H9 (cell line): ENCODE results near the gene ZNF230. TPM values are rescaled to one million over a fixed set of nuclear protein-coding genes. Genes with fewer than 3 reads are reported as not detected.
A peak's percentile ranks its signal among the peaks of the same experiment; 100 is the strongest.

ENCODE experiments used
- DNase-seq: peaks from one replicate; pipeline ENCODE4 v3.0.0-alpha.2; 2017
- H2AFZ ChIP-seq: one replicate; pipeline ENCODE4 v1.6.1; 2013; ENCODE audit warnings: mild to moderate bottlenecking, low read length, control low read depth, moderate library complexity
- H2AK5ac ChIP-seq: 2 replicates; pipeline ENCODE4 v1.6.1; 2013; ENCODE audit warnings: low read length, control low read depth, mixed read lengths; ENCODE audit not compliant: insufficient read length
- H2BK120ac ChIP-seq: one replicate; pipeline ENCODE4 v1.6.1; 2013; ENCODE audit warnings: low read depth, mild to moderate bottlenecking, low read length, control low read depth, inconsistent platforms; ENCODE audit not compliant: poor library complexity, severe bottlenecking
- H2BK12ac ChIP-seq: 2 replicates; pipeline ENCODE4 v1.6.1; 2013; ENCODE audit warnings: low read length, control low read depth, mixed read lengths, low read depth; ENCODE audit not compliant: insufficient read length
- H2BK15ac ChIP-seq: 2 replicates; pipeline ENCODE4 v1.6.1; 2013; ENCODE audit warnings: low read depth, low read length, control low read depth
- H2BK20ac ChIP-seq: one replicate; pipeline ENCODE4 v1.6.1; 2013; ENCODE audit warnings: low read depth, mild to moderate bottlenecking, low read length, control low read depth, inconsistent platforms; ENCODE audit not compliant: poor library complexity, severe bottlenecking
- H2BK5ac ChIP-seq: 2 replicates; pipeline ENCODE4 v1.6.1; 2013; ENCODE audit warnings: low read length, control low read depth, mixed read lengths; ENCODE audit not compliant: insufficient read length
- H3K14ac ChIP-seq: 2 replicates; pipeline ENCODE4 v1.6.1; 2013; ENCODE audit warnings: low read length, control low read depth; ENCODE audit not compliant: insufficient read depth
- H3K18ac ChIP-seq: 2 replicates; pipeline ENCODE4 v1.6.1; 2013; ENCODE audit warnings: low read depth, mild to moderate bottlenecking, mixed read lengths, low read length, control low read depth; ENCODE audit not compliant: insufficient read length
- H3K23ac ChIP-seq: 2 replicates; pipeline ENCODE4 v1.6.1; 2013; ENCODE audit warnings: low read length, control low read depth, mixed read lengths, low read depth; ENCODE audit not compliant: insufficient read length
- H3K23me2 ChIP-seq: 2 replicates; pipeline ENCODE4 v1.6.1; 2013; ENCODE audit warnings: low read depth, mild to moderate bottlenecking, mixed read lengths, low read length, control low read depth; ENCODE audit not compliant: insufficient read length, poor library complexity, severe bottlenecking
- H3K27ac ChIP-seq: 2 replicates; pipeline ENCODE4 v1.5.1; 2013; ENCODE audit warnings: low read length, control low read depth, mixed read lengths, low read depth; ENCODE audit not compliant: insufficient read length
- H3K27me3 ChIP-seq: 2 replicates; pipeline ENCODE4 v1.6.1; 2013; ENCODE audit warnings: low read length, control low read depth, inconsistent platforms; ENCODE audit not compliant: insufficient read depth
- H3K4ac ChIP-seq: 2 replicates; pipeline ENCODE4 v1.6.1; 2013; ENCODE audit warnings: low read depth, mild to moderate bottlenecking, control low read depth, inconsistent platforms, low read length, moderate library complexity
- H3K4me1 ChIP-seq: 2 replicates; pipeline ENCODE4 v1.6.1; 2013; ENCODE audit warnings: low read length, control low read depth, inconsistent platforms; ENCODE audit not compliant: insufficient read depth
- H3K4me2 ChIP-seq: 2 replicates; pipeline ENCODE4 v1.6.1; 2013; ENCODE audit warnings: low read length, control low read depth, mixed read lengths; ENCODE audit not compliant: insufficient read length, insufficient read depth
- H3K56ac ChIP-seq: 2 replicates; pipeline ENCODE4 v1.6.1; 2013; ENCODE audit warnings: low read depth, mild to moderate bottlenecking, mixed read lengths, low read length, control low read depth; ENCODE audit not compliant: insufficient read length
- H3K79me1 ChIP-seq: 2 replicates; pipeline ENCODE4 v1.6.1; 2013; ENCODE audit warnings: low read depth, mild to moderate bottlenecking, moderate library complexity, low read length, control low read depth, inconsistent platforms; ENCODE audit not compliant: insufficient read depth, poor library complexity, severe bottlenecking
- H3K79me2 ChIP-seq: 2 replicates; pipeline ENCODE4 v1.6.1; 2013; ENCODE audit warnings: low read length, control low read depth, inconsistent platforms; ENCODE audit not compliant: insufficient read depth
- H3K9ac ChIP-seq: 2 replicates; pipeline ENCODE4 v1.6.1; 2013; ENCODE audit warnings: low read length, control low read depth, mixed read lengths; ENCODE audit not compliant: insufficient read length; ENCODE audit errors: extremely low read depth
- H3K9me3 ChIP-seq: one replicate; pipeline ENCODE4 v1.6.1; 2013; ENCODE audit warnings: low read depth, low read length, inconsistent platforms; ENCODE audit not compliant: control insufficient read depth
- H3T11ph ChIP-seq: one replicate; pipeline ENCODE4 v1.6.1; 2013; ENCODE audit warnings: mild to moderate bottlenecking, low read length, control low read depth, inconsistent platforms
- H4K20me1 ChIP-seq: one replicate; pipeline ENCODE4 v1.6.1; 2013; ENCODE audit not compliant: control insufficient read depth, insufficient read length, insufficient read depth
- H4K5ac ChIP-seq: 2 replicates; pipeline ENCODE4 v1.6.1; 2013; ENCODE audit warnings: low read depth, mild to moderate bottlenecking, mixed read lengths, low read length, control low read depth; ENCODE audit not compliant: insufficient read length
- H4K8ac ChIP-seq: replicated peaks from 2 replicates; pipeline ENCODE4 v1.6.1; 2013; ENCODE audit warnings: low read length, control low read depth, mixed read lengths, low read depth; ENCODE audit not compliant: insufficient read length
- H4K91ac ChIP-seq: 2 replicates; pipeline ENCODE4 v1.6.1; 2013; ENCODE audit warnings: low read depth, mild to moderate bottlenecking, moderate library complexity, mixed read lengths, low read length, control low read depth; ENCODE audit not compliant: insufficient read length
- H3K27ac Mint-ChIP-seq, 3 experiments: 2 replicates in 2 of 3; 3 replicates in 1 of 3; pipeline ENCODE4 v1.8.0; 2020 to 2021; ENCODE audit warnings: mixed read lengths in 3 of 3, mild to moderate bottlenecking in 1 of 3, moderate library complexity in 1 of 3
- H3K27me3 Mint-ChIP-seq: 2 replicates; pipeline ENCODE4 v1.8.0; 2021; ENCODE audit warnings: low read depth, mild to moderate bottlenecking, moderate library complexity, mixed read lengths
- H3K36me3 Mint-ChIP-seq, 3 experiments: 2 replicates in 2 of 3; 3 replicates in 1 of 3; pipeline ENCODE4 v1.8.0; 2020 to 2021; ENCODE audit warnings: low read depth in 3 of 3, mixed read lengths in 3 of 3; ENCODE audit not compliant: insufficient read depth in 1 of 3
- H3K4me1 Mint-ChIP-seq, 2 experiments: 2 replicates each; pipeline ENCODE4 v1.8.0; 2020; ENCODE audit warnings: mixed read lengths in 2 of 2
- H3K4me3 Mint-ChIP-seq, 2 experiments: 2 replicates in 1 of 2; 3 replicates in 1 of 2; pipeline ENCODE4 v1.8.0; 2020 to 2021; ENCODE audit warnings: mild to moderate bottlenecking in 2 of 2, mixed read lengths in 2 of 2, moderate library complexity in 1 of 2
- H3K9me3 Mint-ChIP-seq, 2 experiments: 2 replicates in 1 of 2; 3 replicates in 1 of 2; pipeline ENCODE4 v1.8.0; 2020; ENCODE audit warnings: mild to moderate bottlenecking in 2 of 2, mixed read lengths in 2 of 2, moderate library complexity in 1 of 2
- WGBS: extraction: QIAGEN DNeasy Blood & Tissue Kit; methylation state at CpG from one replicate; pipeline ENCODE4 v1.1.7; 2013; ENCODE audit warnings: missing lambda C conversion rate, low lambda C conversion rate, mixed read lengths; ENCODE audit not compliant: insufficient read length; ENCODE audit errors: extremely low coverage; 5-methylcytosine and 5-hydroxymethylcytosine counted together
- long read RNA-seq: library from polyadenylated mRNA; unstranded; transcript quantifications from one replicate; pipeline ENCODE4 v2.0.0, GENCODE V29; 2020
- total RNA-seq: library from RNA; stranded (reverse); gene quantifications from 2 replicates; pipeline ENCODE4 v1.2.1, GENCODE V29; 2021
- TF ChIP-seq, protein P1 (sequence below): fragments of 200-600 bp; sonication (generic); conservative IDR thresholded peaks from 3 replicates; pipeline ENCODE4 v1.8.0; 2021; ENCODE audit warnings: antibody characterized with exemption, mild to moderate bottlenecking

Gene ZNF230
- total RNA-seq, result 3.1 and 3.5 TPM in 2 replicates
- long read RNA-seq, full-length matches to known transcripts, result 33 of 35 reads
- long read RNA-seq, partial matches to known transcripts, result 1 of 35 reads
- long read RNA-seq, other reads (novel, unspliced or antisense), result 1 of 35 reads

DNA sequence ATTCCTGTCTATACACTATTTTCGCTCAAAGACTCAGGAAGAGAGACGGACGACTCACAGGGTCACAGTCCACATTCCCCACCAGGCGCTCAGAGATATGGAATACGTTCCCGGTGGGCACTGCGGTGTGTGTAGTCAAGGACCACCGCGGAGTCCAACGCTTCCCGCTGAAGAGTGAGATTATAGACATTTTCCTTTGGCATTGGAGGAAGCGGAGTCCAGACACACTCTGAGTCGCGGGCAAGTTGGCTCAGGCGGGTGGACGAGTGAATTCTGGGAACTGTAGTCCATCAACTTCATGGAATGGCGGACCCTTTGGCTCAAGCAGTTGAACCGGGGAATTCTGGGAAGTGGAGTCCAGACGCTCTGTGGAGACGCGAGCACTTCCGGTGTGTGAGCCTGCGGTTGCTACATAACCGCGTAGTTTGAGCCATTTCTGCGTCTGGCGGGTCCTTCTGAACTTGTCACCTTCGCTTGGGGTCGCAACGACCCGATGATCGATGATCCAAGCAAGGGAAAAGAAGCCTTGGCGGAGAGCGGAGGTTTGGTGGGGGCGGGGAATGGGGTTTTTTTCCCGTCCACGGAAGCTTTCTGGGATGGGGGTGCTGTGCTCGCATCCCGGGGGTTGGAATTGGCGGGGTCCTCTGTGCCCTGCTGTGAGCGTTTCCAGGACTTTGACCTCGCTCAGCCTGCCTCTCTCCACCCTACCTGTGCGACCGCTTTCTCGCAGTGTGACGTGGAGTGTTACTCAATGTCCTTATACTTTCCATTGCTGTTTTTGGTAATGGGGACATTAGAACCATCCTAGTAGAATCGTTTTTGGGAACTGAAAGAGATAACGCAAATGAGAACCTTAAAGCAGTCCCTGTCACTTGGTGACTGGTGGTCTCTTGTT lies at the start of gene ZNF230:
ZNF230 (plus strand) TSS at position 392 of the 895 bp plus-strand sequence. CDS start 4,122 bp downstream, outside the sequence.
- Histone ChIP-seq H2AK5ac (no peak within 1 kb of the TSS), H4K91ac (no peak within 1 kb of the TSS), H3K18ac (no peak within 1 kb of the TSS), H2BK15ac (no peak within 1 kb of the TSS), H3K27me3 (no peaks in the 10 kb centered on the region), H2BK12ac (no peak within 1 kb of the TSS), H3K23ac (no peak within 1 kb of the TSS), H2BK120ac (no peak within 1 kb of the TSS), H4K20me1 (no peaks in the 10 kb centered on the region), H3K9ac (peak within 1 kb of the TSS; percentile 59), H3K23me2 (peaks cover 4% of the 10 kb centered on the region), H3K4me2 (peak within 1 kb of the TSS; percentile 81), H3K56ac (no peak within 1 kb of the TSS), H2AFZ (peak within 1 kb of the TSS; percentile 52), H2BK5ac (no peak within 1 kb of the TSS), H3K79me2 (no peaks in the 10 kb centered on the region; the same call in 1 of the 2 replicates), H3K4ac (no peak within 1 kb of the TSS), H3K79me1 (no peaks in the 10 kb centered on the region), H3K14ac (no peak within 1 kb of the TSS), H4K5ac (no peak within 1 kb of the TSS), H3T11ph (no peak within 1 kb of the TSS), H3K4me1 (no peaks in the 10 kb centered on the region; the same call in 1 of the 2 replicates), H3K9me3 (no peaks in the 10 kb centered on the region), H2BK20ac (no peak within 1 kb of the TSS), H4K8ac (no peak within 1 kb of the TSS), H3K27ac (no peak within 1 kb of the TSS)
- TF ChIP-seq, protein P1, sequence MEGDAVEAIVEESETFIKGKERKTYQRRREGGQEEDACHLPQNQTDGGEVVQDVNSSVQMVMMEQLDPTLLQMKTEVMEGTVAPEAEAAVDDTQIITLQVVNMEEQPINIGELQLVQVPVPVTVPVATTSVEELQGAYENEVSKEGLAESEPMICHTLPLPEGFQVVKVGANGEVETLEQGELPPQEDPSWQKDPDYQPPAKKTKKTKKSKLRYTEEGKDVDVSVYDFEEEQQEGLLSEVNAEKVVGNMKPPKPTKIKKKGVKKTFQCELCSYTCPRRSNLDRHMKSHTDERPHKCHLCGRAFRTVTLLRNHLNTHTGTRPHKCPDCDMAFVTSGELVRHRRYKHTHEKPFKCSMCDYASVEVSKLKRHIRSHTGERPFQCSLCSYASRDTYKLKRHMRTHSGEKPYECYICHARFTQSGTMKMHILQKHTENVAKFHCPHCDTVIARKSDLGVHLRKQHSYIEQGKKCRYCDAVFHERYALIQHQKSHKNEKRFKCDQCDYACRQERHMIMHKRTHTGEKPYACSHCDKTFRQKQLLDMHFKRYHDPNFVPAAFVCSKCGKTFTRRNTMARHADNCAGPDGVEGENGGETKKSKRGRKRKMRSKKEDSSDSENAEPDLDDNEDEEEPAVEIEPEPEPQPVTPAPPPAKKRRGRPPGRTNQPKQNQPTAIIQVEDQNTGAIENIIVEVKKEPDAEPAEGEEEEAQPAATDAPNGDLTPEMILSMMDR, result no peak
- H3K27me3 Mint-ChIP-seq, result peaks cover 3% of the 10 kb centered on the region; the same call in 1 of the 2 replicates
- peaks cover 10 to 18% (median 14%) of the 10 kb centered on the region in 3 experiments for H3K36me3 Mint-ChIP-seq
- peaks cover 10 to 14% of the 10 kb centered on the region in 2 experiments for H3K4me1 Mint-ChIP-seq
- peak within 1 kb of the TSS; percentile 92 to 99 for H3K4me3 Mint-ChIP-seq
- peak within 1 kb of the TSS; percentile 61 to 97 (median 65); a peak in 6 of 7 replicates for H3K27ac Mint-ChIP-seq
- peak; percentile 93 for DNase-seq
- H3K9me3 Mint-ChIP-seq, result peaks cover 6 to 30% of the 10 kb centered on the region in 2 experiments; a peak in 4 of 5 replicates
- no CpG with 5 or more reads among the region's 48 CpGs for WGBS
